Muscle of leg (tissue), 11 donors: Measurements from ENCODE around the gene COBL. TPM values are rescaled to one million over a fixed set of nuclear protein-coding genes. Genes with fewer than 3 reads are reported as not detected.

Experiments used
- DNase-seq: peaks from one replicate; pipeline ENCODE4 v3.0.0; 2013
- H3K27ac ChIP-seq: one replicate; pipeline ENCODE4 v1.5.1; 2013; ENCODE audit warnings: mild to moderate bottlenecking, low read length, control low read depth
- H3K27me3 ChIP-seq: one replicate; pipeline ENCODE4 v1.6.1; 2013; ENCODE audit warnings: low read length; ENCODE audit not compliant: control insufficient read depth, insufficient read depth
- H3K36me3 ChIP-seq: one replicate; pipeline ENCODE4 v1.6.1; 2013; ENCODE audit warnings: low read length; ENCODE audit not compliant: control insufficient read depth, insufficient read depth
- H3K4me1 ChIP-seq: one replicate; pipeline ENCODE4 v1.6.1; 2013; ENCODE audit warnings: low read length; ENCODE audit not compliant: control insufficient read depth, insufficient read depth
- H3K4me3 ChIP-seq: one replicate; pipeline ENCODE4 v1.5.1; 2013; ENCODE audit warnings: low read length, control low read depth
- H3K9me3 ChIP-seq: replicated peaks from 2 replicates; pipeline ENCODE4 v1.6.1; 2013; ENCODE audit warnings: low read depth, low read length; ENCODE audit not compliant: control insufficient read depth
- WGBS: methylation state at CpG from one replicate; pipeline ENCODE4 v1.1.5; 2013; ENCODE audit warnings: missing lambda C conversion rate; ENCODE audit not compliant: insufficient coverage; 5-methylcytosine and 5-hydroxymethylcytosine counted together
- polyA plus RNA-seq, 8 donors: library from polyadenylated mRNA; unstranded; fragments of 120-200 nt; gene quantifications; one replicate each; pipeline versions ENCODE4 v1.2.1 to v1.2.3, GENCODE V29; 2013; ENCODE audit warnings: inconsistent platforms in 1 of 8, low replicate concordance in 1 of 8; ENCODE audit not compliant: insufficient read length in 8 of 8, insufficient read depth in 1 of 8
- total RNA-seq: library from RNA; stranded (reverse); fragments of 120-200 nt; gene quantifications from one replicate; pipeline ENCODE4 v1.2.4, GENCODE V29; 2013

COBL gene
- total and polyA plus RNA-seq, 9 donors: 60.6 to 122 (median 94.2) TPM

DNA sequence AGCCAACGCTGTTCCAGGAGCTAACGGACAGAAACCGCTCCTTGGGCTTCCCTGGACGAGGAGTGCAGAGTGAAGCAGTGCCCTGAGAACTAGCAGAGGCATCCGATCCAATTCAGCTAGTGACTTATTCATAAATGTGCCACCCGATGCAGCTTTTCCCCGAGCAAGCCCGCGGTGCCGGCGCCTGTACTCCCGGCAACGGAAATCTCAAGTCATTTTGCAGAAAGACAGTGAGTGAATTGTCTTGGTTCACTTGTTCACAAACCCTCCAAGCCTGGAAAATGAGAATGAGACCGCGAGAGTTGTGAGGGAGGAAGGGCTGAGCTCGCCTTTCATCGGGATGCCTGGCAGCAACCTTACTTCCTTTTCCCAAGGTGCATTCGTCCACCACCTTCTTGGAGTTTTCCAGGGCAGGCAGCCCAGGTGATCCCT is 87.5 kb downstream of the COBL start:
- H3K27ac ChIP-seq: no peak overlapping the region
- no peaks in the 10 kb centered on the region for H3K9me3 ChIP-seq
- H3K27me3 ChIP-seq: no peaks in the 10 kb centered on the region
- no peak overlapping the region for H3K4me3 ChIP-seq
- peaks cover 27% of the 10 kb centered on the region for H3K4me1 ChIP-seq
- peak; percentile 12 for DNase-seq
- 55% methylated on average over 16 of the region's 18 CpGs for WGBS
- no peaks in the 10 kb centered on the region for H3K36me3 ChIP-seq

DNA sequence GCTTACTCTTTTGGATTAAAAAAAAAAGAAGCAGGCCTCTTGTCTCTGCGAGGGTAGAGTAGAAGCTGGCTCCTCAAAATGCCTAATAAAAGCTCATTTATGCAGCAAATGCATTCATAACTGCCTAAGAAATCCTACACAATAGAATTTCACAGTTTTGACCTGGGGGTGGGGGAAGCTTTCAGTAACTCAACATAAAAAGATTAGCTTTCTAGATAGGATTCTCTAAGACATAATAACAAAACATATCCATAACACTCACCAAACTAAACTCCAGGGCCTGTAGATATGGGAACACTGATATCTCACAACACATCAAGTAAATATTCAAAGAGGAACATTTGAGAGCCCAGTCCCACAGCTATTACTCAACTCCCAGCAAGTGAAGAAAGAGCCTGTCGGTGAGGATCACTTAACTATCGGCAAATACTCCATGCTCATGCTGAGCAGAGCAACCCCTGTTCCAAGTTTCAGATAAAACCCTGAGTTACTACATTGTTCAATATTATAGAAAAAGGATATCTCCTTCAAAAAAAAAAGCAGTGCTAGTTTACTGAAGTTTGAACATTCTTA is 88.1 kb downstream of the COBL start:
- no peak for DNase-seq
- Histone ChIP-seq H3K4me3 (no peak overlapping the region), H3K4me1 (peaks cover 26% of the 10 kb centered on the region), H3K27ac (no peak overlapping the region), H3K27me3 (no peaks in the 10 kb centered on the region), H3K36me3 (no peaks in the 10 kb centered on the region), H3K9me3 (no peaks in the 10 kb centered on the region)
- no CpG with 5 or more reads among the region's 3 CpGs for WGBS

GRCh38 chr7:51227861-51228260 is 88.7 kb downstream of the COBL start:
- Histone ChIP-seq H3K27me3 (no peaks in the 10 kb centered on the region), H3K9me3 (no peaks in the 10 kb centered on the region), H3K4me1 (peaks cover 21% of the 10 kb centered on the region), H3K27ac (no peak overlapping the region), H3K36me3 (no peaks in the 10 kb centered on the region), H3K4me3 (no peak overlapping the region)
- DNase-seq: no peak
- 83% methylated on average over 5 of the region's 6 CpGs for WGBS

DNA sequence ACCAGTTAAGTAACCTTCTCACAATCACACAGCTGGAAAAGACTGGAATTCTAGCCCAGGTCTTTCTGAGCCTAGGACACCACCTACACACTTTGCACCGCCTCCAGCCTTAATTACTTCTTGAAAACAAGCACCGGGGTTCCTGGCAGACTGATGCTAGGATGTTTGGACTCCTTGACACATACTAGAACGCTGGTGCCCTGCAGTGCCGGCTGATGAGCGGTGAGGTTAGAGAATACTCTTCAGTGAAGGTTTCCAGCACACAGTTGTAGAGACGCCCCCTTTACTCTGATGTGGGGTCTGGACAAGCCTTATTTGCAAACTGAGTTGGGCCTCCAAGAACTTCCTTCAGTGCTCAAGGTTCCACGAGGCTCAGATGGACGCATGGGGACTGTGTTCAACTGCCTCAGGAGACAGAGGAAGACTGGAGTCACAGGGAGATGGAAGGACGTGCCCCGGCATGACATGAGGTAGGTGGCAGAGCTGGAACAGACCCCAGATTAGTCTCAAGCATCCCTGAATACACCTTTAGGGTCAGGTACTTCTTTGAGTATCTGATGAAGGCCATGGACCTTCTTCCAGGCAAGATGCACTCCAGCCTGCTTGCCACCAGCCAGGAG is 89.6 kb downstream of the COBL start:
- H3K27me3 ChIP-seq: no peaks in the 10 kb centered on the region
- H3K36me3 ChIP-seq: no peaks in the 10 kb centered on the region
- H3K27ac ChIP-seq: no peak overlapping the region
- no peak overlapping the region for H3K4me3 ChIP-seq
- WGBS: 85% methylated on average over 9 of the region's 10 CpGs
- H3K9me3 ChIP-seq: no peaks in the 10 kb centered on the region
- no peak for DNase-seq
- peaks cover 19% of the 10 kb centered on the region for H3K4me1 ChIP-seq

GRCh38 chr7:51226063-51226755 is 90.4 kb downstream of the COBL start:
- peaks cover 13% of the 10 kb centered on the region for H3K4me1 ChIP-seq
- no peak overlapping the region for H3K4me3 ChIP-seq
- H3K9me3 ChIP-seq: no peaks in the 10 kb centered on the region
- DNase-seq: no peak
- WGBS: 68% methylated on average over 5 of the region's 8 CpGs
- no peaks in the 10 kb centered on the region for H3K36me3 ChIP-seq
- H3K27ac ChIP-seq: no peak overlapping the region
- H3K27me3 ChIP-seq: no peaks in the 10 kb centered on the region

DNA sequence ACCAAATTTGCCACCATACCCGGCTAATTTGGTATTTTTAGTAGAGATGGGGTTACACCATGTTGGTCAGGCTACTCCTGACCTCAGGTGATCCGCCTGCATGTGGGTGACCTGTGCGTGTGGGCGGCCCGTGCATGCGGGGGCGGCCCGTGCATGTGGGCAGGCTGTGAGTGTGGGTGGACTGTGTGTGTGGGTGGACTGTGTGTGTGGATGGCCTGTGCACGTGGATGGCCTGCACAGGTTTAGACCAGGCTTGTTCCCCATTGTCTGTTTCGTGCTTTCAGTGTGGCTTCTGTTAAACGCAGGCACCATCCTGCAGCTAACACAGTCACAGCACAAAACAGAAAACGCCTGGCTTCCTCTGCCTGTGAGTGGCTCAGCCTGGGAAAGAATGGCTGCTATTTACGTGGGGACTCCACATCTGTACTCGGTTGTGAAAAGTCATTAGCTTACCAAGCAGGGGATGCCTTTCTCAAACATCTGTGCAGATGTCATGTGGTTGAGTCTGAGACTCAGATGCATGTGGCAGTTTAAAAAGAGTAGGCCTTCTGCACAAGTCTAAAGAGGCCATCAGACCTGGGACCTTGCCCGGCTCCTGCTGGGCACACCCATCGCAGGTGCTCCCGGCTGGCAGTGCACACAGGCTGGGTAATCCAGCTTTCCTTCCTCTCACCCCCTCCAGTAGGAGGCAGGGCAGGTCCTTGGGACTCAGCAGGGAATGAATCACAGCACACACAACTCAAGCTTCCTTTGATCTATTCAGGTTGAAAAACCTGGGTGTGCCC is 91.6 kb downstream of the COBL start:
- H3K9me3 ChIP-seq: no peaks in the 10 kb centered on the region
- no peaks in the 10 kb centered on the region for H3K36me3 ChIP-seq
- no peak for DNase-seq
- no peaks in the 10 kb centered on the region for H3K27me3 ChIP-seq
- peaks cover 11% of the 10 kb centered on the region for H3K4me1 ChIP-seq
- H3K27ac ChIP-seq: no peak overlapping the region
- no peak overlapping the region for H3K4me3 ChIP-seq
- WGBS: 66% methylated on average over 16 of the region's 17 CpGs

GRCh38 chr7:51223505-51223904 is 93.1 kb downstream of the COBL start:
- DNase-seq: no peak
- no peaks in the 10 kb centered on the region for H3K27me3 ChIP-seq
- H3K4me1 ChIP-seq: peaks cover 4% of the 10 kb centered on the region
- H3K27ac ChIP-seq: no peak overlapping the region
- H3K9me3 ChIP-seq: no peaks in the 10 kb centered on the region
- WGBS: 71% methylated on average over 1 of the region's 2 CpGs
- H3K36me3 ChIP-seq: no peaks in the 10 kb centered on the region
- no peak overlapping the region for H3K4me3 ChIP-seq

GRCh38 chr7:51222916-51223315 is 93.7 kb downstream of the COBL start:
- H3K9me3 ChIP-seq: no peaks in the 10 kb centered on the region
- H3K4me3 ChIP-seq: no peak overlapping the region
- WGBS: 85% methylated on average over 7 of the region's 10 CpGs
- no peak for DNase-seq
- no peak overlapping the region for H3K27ac ChIP-seq
- H3K36me3 ChIP-seq: no peaks in the 10 kb centered on the region
- H3K27me3 ChIP-seq: no peaks in the 10 kb centered on the region
- peaks cover 4% of the 10 kb centered on the region for H3K4me1 ChIP-seq

- WGBS: 89% methylated on average over 3 of the region's 11 CpGs
- H3K9me3 ChIP-seq: no peaks in the 10 kb centered on the region
- DNase-seq: no peak
- peaks cover 2% of the 10 kb centered on the region for H3K4me1 ChIP-seq
- no peaks in the 10 kb centered on the region for H3K36me3 ChIP-seq
- H3K4me3 ChIP-seq: no peak overlapping the region
- H3K27ac ChIP-seq: no peak overlapping the region
- H3K27me3 ChIP-seq: no peaks in the 10 kb centered on the region
These were observed 96.4 kb downstream of the COBL start for GRCh38 chr7:51220226-51220625.
